ENCODE data around the gene SNCAIP.

The SNCAIP gene

GRCh38 chr5:122311961-122312590 is at the start of gene SNCAIP:
Gene SNCAIP (plus strand): TSS chr5:122312237. CDS start chr5:122391135, 78,898 bp downstream.
- peak; percentile 89 for ATAC-seq
- TF ChIP-seq RARB (CRISPR knock-in tag; IDR thresholded peaks at IDR 0.05) (no peak), SNAI2 (CRISPR knock-in tag; IDR thresholded peaks at IDR 0.05) (no peak), CSDC2 (CRISPR knock-in tag; IDR thresholded peaks at IDR 0.05) (no peak), ZFP30 (CRISPR knock-in tag; IDR thresholded peaks at IDR 0.05) (no peak), ZFP3 (CRISPR knock-in tag; IDR thresholded peaks at IDR 0.05) (no peak), GLIS3 (CRISPR knock-in tag; IDR thresholded peaks at IDR 0.05) (no peak), OSR1 (CRISPR knock-in tag; IDR thresholded peaks at IDR 0.05) (no peak), CREB5 (CRISPR knock-in tag; IDR thresholded peaks at IDR 0.05; ENCODE audit: low read depth) (no peak), TCF4 (CRISPR knock-in tag; IDR thresholded peaks at IDR 0.05; ENCODE audit: borderline replicate concordance) (no peak)

- no peak for ATAC-seq
- TF ChIP-seq RARB (CRISPR knock-in tag; IDR thresholded peaks at IDR 0.05): no peak
- TF ChIP-seq ZFP30 (CRISPR knock-in tag; IDR thresholded peaks at IDR 0.05): no peak
- TF ChIP-seq ISL1 (CRISPR knock-in tag; IDR thresholded peaks at IDR 0.05): peak; percentile 39; the same call in 1 of the 2 replicates
Observed at GRCh38 chr5:122263352-122264030, 48.5 kb upstream of the SNCAIP start.

- ATAC-seq: no peak
- no peak for TF ChIP-seq TCF4 (CRISPR knock-in tag; IDR thresholded peaks at IDR 0.05; ENCODE audit: borderline replicate concordance)
- TF ChIP-seq PATZ1 (CRISPR knock-in tag; IDR thresholded peaks at IDR 0.05; ENCODE audit: borderline replicate concordance): no peak
- no peak for TF ChIP-seq TSHZ2 (CRISPR knock-in tag; IDR thresholded peaks at IDR 0.05)
- TF ChIP-seq ESRRG (CRISPR knock-in tag; IDR thresholded peaks at IDR 0.05): no peak
- no peak for TF ChIP-seq BACH2 (CRISPR knock-in tag; IDR thresholded peaks at IDR 0.05; ENCODE audit: borderline replicate concordance)
- no peak for TF ChIP-seq SNAI2 (CRISPR knock-in tag; IDR thresholded peaks at IDR 0.05)
- no peak for TF ChIP-seq OSR1 (CRISPR knock-in tag; IDR thresholded peaks at IDR 0.05)
- no peak for TF ChIP-seq ARNTL (CRISPR knock-in tag; IDR thresholded peaks at IDR 0.05; ENCODE audit: borderline replicate concordance, low read depth)
- TF ChIP-seq ZFP3 (CRISPR knock-in tag; IDR thresholded peaks at IDR 0.05): no peak
- TF ChIP-seq ZNF565 (CRISPR knock-in tag; conservative IDR thresholded peaks at IDR 0.05; ENCODE audit: low read depth): no peak
- TF ChIP-seq ZNF70 (CRISPR knock-in tag; IDR thresholded peaks at IDR 0.05): no peak
- TF ChIP-seq CREB5 (CRISPR knock-in tag; IDR thresholded peaks at IDR 0.05; ENCODE audit: low read depth): no peak
Observed at GRCh38 chr5:122264610-122265009, 47.4 kb upstream of the SNCAIP start.

GRCh38 chr5:122267185-122267584 is 44.9 kb upstream of the SNCAIP start:
- no peak for ATAC-seq
- TF ChIP-seq PPARA (CRISPR knock-in tag; IDR thresholded peaks at IDR 0.05; ENCODE audit: borderline replicate concordance): no peak
- no peak for TF ChIP-seq ARNTL (CRISPR knock-in tag; IDR thresholded peaks at IDR 0.05; ENCODE audit: borderline replicate concordance, low read depth)
- TF ChIP-seq POU6F1 (CRISPR knock-in tag; IDR thresholded peaks at IDR 0.05; ENCODE audit: borderline replicate concordance, low read depth): no peak
- TF ChIP-seq ESRRG (CRISPR knock-in tag; IDR thresholded peaks at IDR 0.05): no peak
- no peak for TF ChIP-seq GLIS3 (CRISPR knock-in tag; IDR thresholded peaks at IDR 0.05)
- TF ChIP-seq CSRNP3 (CRISPR knock-in tag; IDR thresholded peaks at IDR 0.05): no peak
- TF ChIP-seq ZNF8 (CRISPR knock-in tag; IDR thresholded peaks at IDR 0.05): no peak
- no peak for TF ChIP-seq ZNF70 (CRISPR knock-in tag; IDR thresholded peaks at IDR 0.05)
- no peak for TF ChIP-seq ZNF565 (CRISPR knock-in tag; conservative IDR thresholded peaks at IDR 0.05; ENCODE audit: low read depth)
- TF ChIP-seq OSR1 (CRISPR knock-in tag; IDR thresholded peaks at IDR 0.05): no peak
- no peak for TF ChIP-seq SNAI2 (CRISPR knock-in tag; IDR thresholded peaks at IDR 0.05)
- no peak for TF ChIP-seq PATZ1 (CRISPR knock-in tag; IDR thresholded peaks at IDR 0.05; ENCODE audit: borderline replicate concordance)

Measured in SK-N-SH treated with all-trans-retinoic acid at 6 μM for 48 hours (cell line).